Muscle of arm (tissue), 12 donors: Measurements from ENCODE around the gene PP2D1. TPM values are rescaled to one million over a fixed set of nuclear protein-coding genes. Genes with fewer than 3 reads are reported as not detected.
"Not testable (repeated sequence)": the region's sequence is repeated elsewhere in the genome, so short reads cannot be mapped to it uniquely, and the experiment has no call there.

Source experiments
- DNase-seq: peaks from one replicate; pipeline ENCODE4 v3.0.0-alpha.2; 2013
- polyA plus RNA-seq, 12 donors: library from polyadenylated mRNA; unstranded; fragments of 120-200 nt; gene quantifications; one replicate each; pipeline ENCODE4 v1.2.1, GENCODE V29; 2013; ENCODE audit not compliant: insufficient read length in 12 of 12

PP2D1 gene
- polyA plus RNA-seq, 12 donors: 0.08 to 0.88 (median 0.38) TPM; not detected in 2

- peak; percentile 75 for DNase-seq
Observed at GRCh38 chr3:20040548-20041196, 28.6 kb upstream of the PP2D1 start.

- peak; percentile 75 for DNase-seq
Observed at GRCh38 chr3:20039765-20040547, 27.9 kb upstream of the PP2D1 start, which contains the start of gene KAT2B. TSS of gene KAT2B (plus strand) at chr3:20040446. CDS start at chr3:20040478, 32 bp downstream.

GRCh38 chr3:20039466-20039764, 27.4 kb upstream of the PP2D1 start:
- DNase-seq: no peak

- no peak for DNase-seq
Observed at GRCh38 chr3:20038699-20039465, 26.8 kb upstream of the PP2D1 start.

- DNase-seq: no peak
Observed at GRCh38 chr3:20037255-20037996, 25.4 kb upstream of the PP2D1 start.

GRCh38 chr3:20035019-20035418, 23.0 kb upstream of the PP2D1 start:
- no peak for DNase-seq

GRCh38 chr3:20031939-20032338, 19.9 kb upstream of the PP2D1 start:
- DNase-seq: not testable (repeated sequence)

GRCh38 chr3:20028905-20029331, 16.9 kb upstream of the PP2D1 start:
- no peak for DNase-seq

- no peak for DNase-seq
Observed at GRCh38 chr3:20027136-20027535, 15.1 kb upstream of the PP2D1 start.

- DNase-seq: no peak
Observed at GRCh38 chr3:20023623-20024405, 11.8 kb upstream of the PP2D1 start.

- no peak for DNase-seq
Observed at GRCh38 chr3:20022954-20023622, 11.0 kb upstream of the PP2D1 start.

GRCh38 chr3:20016076-20016475, 4.0 kb upstream of the PP2D1 start:
- not testable (repeated sequence) for DNase-seq

GRCh38 chr3:20015525-20015924, 3.5 kb upstream of the PP2D1 start:
- no peak for DNase-seq

GRCh38 chr3:20013396-20013795, 1.3 kb upstream of the PP2D1 start:
- no peak for DNase-seq

- DNase-seq: no peak
Observed at GRCh38 chr3:20008646-20009045, 3.4 kb downstream of the PP2D1 start.

- DNase-seq: no peak
Observed at GRCh38 chr3:20007960-20008359, 4.1 kb downstream of the PP2D1 start.

- no peak for DNase-seq
Observed at GRCh38 chr3:20001932-20002331, 10.1 kb downstream of the PP2D1 start.

GRCh38 chr3:19997502-19997901, 14.6 kb downstream of the PP2D1 start:
- DNase-seq: no peak

GRCh38 chr3:19994796-19995195, 17.3 kb downstream of the PP2D1 start:
- DNase-seq: peak; percentile 45

GRCh38 chr3:19988904-19989303, 23.2 kb downstream of the PP2D1 start:
- not testable (repeated sequence) for DNase-seq
